Activated T-cell treated with anti-CD3 and anti-CD28 coated beads for 1 hour (primary cell): ENCODE data around the gene MARCHF3.
"Not testable (repeated sequence)": the region's sequence is repeated elsewhere in the genome, so short reads cannot be mapped to it uniquely, and the experiment has no call there.

Experiments used
- DNase-seq: peaks from one replicate; pipeline ENCODE4 v3.0.0-alpha.2; 2020; ENCODE audit warnings: low read depth

Gene MARCHF3, protein sequence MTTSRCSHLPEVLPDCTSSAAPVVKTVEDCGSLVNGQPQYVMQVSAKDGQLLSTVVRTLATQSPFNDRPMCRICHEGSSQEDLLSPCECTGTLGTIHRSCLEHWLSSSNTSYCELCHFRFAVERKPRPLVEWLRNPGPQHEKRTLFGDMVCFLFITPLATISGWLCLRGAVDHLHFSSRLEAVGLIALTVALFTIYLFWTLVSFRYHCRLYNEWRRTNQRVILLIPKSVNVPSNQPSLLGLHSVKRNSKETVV

DNA sequence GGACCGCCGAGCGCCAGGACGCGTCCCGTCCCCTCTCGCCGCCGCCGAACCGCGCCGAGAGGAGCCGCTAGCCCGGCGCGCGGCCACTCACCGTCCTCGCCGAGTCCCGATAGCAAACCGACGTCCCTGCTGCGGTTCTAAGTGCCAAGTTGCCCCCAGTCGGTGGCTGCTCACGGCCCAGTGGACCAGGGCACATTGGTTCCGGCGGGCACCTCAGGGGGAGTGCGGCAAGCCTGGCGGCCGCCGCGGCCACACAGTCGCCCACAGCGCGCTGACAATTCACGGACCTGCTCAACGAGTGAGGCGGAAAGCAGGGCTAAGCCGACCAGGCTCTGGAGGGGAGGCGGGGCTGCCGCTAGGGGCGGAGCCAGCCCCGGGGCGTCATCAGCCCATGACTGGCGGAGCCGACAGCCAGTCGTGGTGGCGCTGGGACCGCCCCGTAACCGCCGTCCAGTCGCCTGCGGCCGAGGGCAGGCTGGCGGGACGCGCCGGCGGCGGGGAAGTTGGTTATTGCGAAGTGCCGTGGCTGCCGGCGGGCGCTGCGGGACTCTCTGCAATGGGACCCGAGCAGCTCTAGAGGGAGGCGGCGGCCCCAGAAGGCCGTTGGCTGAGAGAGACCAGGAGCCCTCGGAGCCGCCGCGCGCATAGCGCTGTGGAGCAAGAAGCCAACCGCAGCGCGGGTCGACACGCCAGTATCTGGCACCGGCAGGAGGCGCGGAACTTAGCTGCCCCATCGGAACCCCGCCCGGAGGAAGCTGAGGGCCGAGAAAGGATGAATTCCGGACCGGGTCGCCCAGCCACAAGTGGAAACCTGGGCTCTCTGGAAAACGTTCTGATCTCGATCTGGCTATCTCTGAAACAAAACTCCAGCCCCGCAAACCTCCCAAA lies at the start of gene MARCHF3:
Gene MARCHF3 (minus strand): TSS at position 300 of the 888 bp plus-strand sequence. CDS start 112,387 bp downstream, outside the sequence.
- peak; percentile 85 for DNase-seq

DNA sequence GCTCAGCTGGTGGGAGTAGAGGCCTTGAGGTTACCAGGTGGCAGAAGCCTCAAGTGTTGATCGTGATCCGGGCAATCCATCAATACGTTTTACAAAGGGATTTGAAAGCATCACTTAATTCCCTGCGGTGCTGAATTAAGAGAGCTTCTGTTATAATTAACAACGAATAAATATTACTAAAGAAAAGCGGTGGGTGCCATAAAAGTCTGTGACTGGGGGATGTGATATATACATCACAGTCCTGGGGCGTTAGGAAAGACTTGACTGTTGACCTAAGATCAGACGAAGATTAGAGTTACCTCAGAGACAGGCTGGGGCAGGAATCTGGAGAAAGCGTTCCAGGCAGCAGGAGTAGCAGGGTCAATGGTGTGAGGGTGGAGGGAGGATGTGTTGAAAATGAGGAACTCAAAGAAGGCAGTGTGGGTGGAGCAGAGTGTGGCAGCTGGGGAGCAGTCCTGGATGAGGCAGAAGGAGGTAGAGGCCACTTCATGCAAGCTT lies 49.7 kb upstream of the MARCHF3 start:
- no peak for DNase-seq

DNA sequence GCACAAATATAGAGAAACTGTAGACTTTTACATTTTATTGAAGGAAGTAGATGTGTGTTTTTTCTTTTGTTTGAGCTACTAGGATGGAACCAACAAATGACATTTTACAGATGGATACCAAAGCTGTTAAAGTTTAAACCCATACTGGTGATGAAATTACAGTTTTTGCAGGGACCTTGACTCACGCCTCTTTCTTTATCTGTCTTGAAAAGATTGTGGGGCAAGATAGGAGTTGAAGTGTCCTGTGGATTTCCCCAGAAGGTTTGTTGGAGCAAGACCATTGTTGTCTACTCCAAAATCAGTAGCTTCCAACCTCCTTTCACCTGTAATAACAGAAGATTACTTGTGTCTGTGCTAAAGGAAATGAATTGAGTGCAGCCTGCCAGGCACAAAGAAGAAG lies 47.0 kb upstream of the MARCHF3 start:
- DNase-seq, result no peak

DNA sequence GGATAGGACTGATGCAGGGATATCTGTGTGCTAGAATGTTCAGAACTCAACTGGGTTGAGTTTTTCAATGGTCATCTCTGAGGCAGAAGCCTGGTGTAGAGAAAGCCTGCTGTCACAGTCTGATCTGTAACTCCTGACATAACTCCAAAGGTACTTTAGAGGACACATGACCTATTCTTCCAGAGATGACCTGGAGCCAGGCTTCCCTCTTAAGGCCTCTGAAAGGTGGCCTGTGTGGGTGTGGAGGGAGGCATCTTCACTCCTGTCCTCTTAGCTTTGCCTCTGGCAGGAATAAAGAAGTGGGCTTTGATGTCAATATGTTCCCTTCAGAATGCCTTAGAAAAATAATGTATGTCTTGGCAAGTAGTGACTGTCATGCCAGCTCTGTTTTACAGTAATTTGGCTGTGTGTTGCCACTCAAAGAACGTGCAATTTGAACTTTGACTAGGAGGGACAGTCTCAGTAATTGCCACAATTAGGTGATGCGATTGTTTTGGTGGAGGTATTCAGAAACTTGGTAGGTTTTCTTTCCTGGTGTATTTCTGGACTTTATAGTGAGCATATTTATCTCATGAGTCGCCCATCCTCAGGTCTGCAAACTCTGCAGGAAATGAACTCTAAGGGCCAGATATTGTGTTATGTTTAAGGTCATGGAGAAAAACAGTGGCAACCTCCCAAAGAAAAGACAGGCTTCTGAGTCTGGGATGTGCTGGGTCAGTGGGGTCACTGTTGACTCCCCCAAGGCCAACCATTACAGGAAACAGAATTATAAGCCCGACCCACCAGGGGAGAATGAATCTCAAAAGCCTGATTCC lies 46.2 kb upstream of the MARCHF3 start:
- no peak for DNase-seq

DNA sequence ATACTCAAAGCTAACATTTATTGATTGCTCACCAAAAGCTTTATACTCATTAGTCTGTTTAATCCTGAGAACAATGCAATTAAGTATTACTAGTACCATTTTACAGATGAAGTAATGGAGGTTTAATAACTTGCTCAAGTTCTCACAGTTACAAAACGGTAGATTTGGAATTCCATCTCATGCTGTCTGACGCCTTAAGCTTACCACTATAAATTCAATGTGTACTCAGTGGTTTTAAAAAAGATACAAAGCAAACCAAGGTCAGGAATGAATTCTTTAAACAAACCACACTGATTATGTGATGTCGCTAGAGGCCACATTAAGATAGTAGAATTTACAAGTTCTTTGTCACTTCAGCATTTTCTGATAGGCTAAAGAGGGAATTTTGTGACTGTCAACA lies 44.1 kb upstream of the MARCHF3 start:
- DNase-seq, result no peak

DNA sequence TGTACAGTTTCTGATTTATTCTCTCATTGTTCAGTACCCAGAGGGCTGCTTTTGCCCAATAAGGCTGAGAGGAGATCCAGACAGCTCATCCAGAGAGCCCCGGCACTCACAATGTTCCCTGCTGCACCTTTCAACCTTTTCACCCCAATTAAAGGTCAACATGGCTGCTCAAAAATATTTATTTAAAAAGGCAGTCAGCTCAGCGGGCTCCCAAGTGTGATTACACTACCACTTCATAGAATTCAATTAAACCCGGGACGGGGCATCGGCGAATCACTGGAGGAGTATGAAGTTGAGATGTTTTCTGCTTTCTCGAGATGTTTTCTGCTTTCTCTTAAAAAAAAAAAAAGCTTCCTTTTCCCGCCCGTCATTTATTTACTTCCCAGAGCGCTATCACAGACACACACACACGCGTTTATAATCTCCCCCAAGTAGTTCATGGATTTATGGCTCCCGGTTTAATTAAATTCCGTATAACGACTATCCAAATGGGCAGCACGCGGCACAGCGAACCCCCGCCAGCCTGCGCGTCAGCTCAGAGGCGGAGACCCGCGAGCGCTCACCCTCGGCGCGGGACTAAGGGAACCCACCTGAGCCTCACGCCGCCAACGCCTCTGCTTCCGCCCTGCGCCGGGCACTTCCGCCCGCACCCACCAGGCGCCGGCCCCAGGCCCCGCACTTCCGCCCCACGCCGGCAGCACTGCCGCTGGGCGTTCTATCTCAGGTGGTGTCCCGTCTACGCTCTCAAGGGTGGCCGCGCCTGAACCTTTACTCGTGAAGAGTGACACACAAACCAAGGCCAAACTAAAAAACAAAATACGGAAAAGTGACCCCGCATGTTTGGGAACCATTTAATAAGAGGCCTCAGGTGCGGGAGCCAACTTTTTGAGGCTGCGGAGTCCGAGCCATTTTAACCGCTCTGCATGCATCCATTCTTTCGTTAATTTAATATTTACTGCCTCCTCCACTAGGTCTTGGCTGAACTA lies 42.8 kb upstream of the MARCHF3 start, which contains the start of gene C5orf63:
Gene C5orf63 (minus strand): TSS at position 642 of the 986 bp plus-strand sequence. CDS start 14,507 bp downstream, outside the sequence.
- DNase-seq, result peak; percentile 28

DNA sequence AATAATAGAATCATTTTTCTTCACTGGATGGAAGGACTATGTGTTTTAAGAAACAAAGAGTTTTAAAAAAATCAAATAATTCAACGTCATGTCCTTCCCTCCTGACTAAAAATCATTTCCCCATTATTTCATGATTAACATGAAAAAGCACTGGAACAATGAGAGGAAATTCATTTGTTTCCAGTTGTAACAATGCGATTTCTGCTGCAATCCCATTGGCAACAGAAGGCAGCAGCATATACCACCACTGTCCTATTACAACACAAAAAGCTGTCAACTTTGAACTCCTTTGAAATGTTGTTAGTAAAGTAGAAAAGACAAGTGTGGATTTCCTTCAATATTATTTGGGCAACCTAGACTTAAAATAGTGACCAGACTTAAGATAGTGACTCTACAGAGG lies 39.9 kb upstream of the MARCHF3 start:
- no peak for DNase-seq

DNA sequence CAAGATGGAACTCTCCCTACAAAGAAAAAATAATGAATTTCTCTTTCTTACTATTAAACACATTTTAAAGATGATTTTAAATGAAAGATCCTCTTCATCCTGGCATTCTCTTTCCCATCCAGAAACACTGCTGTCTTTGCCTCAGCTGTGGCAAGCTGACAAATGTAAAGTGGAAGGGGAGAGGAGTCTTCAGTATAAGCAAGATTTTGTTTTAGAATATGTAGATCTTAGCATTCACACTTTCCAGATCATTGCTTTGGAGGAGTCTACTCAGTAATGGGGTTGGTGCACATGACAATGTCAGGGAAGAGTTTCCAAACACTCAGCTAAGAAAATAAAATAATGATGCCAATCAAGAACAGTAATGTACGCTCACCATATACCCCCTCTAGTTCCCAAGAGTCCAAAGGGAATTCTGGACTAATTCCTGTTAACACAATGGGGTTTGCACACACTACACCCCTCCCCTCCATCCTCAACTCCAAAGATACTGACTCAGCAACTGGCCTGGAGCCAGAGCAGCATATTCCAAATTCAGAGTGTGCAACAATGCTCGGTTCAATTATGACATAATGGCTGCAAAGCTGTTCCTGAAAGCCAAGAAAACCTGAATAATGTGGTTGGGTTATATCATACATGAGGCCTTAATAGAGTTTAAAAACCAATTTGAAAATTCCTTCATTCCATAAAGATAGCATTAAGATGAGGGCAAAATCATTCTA lies 38.3 kb upstream of the MARCHF3 start:
- DNase-seq, result no peak

DNA sequence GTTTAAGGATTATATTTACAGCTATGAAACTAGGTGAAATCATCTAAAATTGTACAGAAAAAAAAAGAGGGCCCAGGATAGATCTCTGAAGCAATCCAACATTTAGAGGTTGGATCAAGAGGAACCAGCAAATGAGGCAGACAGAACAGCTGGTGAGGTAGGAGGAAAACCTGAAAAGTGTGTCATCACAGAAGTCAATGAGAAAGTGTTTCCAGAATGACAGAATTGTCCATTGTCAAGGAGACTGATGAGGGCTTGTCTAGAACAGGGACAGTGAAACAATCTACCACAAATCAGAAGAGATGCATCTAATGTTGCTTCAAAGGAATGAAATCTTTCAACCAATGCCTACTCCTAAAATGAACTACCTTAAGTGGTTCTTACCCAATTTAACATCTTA lies 36.4 kb upstream of the MARCHF3 start:
- DNase-seq, result no peak

DNA sequence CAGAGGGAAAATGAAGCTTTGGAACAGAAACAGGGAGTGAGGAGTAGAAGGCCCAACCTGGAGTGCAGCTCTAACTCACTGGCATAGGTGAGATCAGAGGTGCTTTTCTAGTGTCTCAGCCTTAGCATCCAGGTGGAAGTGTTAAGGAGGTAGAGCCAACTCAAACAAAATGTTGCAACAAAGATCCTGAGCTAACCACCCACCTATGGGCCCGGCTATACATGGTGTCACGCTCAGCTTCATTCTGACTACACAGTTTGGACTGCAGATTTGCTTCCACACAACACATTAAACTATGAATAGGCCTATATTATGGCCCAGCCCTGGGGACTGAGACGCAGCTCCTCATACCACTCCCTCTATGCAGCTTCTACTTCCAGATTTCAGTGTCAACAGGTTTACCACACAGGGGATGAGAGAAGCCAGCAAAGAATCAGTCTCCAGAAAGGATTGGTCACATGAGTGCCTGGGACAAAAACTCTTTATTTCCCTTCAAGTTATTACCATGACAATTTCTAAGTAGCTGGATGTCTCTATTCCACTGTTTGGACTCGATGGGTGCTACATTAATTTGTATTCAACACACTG lies 34.0 kb upstream of the MARCHF3 start:
- DNase-seq, result no peak

DNA sequence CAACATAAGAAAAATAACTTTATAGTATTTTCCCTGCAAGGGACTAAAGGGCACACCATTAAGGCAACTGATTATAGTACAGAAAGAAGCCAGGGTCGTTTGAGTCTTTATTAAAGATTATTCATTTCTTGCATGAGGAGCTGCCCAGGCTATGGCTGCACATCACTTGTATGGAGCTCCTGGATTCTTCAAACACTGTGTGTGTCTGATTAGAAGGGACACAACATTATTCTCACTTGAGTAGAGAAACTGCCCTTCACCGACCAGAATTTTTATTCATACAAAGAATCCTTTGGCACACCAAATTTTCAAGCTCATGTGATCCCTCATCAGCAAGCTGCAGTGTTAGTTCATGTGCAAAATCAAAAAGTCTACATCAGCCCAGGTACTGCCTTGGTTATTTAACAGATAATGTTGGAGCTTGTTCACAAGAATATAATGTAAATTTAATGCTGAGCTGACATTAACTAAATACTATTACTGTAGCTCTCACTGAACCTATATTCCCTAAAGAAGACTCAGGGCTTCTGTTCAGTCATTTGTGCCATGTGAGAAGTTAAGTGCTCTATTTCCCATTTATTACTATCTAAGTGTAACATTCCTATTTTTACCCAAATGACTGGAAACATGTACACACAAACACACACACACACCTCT lies 33.0 kb upstream of the MARCHF3 start:
- no peak for DNase-seq

DNA sequence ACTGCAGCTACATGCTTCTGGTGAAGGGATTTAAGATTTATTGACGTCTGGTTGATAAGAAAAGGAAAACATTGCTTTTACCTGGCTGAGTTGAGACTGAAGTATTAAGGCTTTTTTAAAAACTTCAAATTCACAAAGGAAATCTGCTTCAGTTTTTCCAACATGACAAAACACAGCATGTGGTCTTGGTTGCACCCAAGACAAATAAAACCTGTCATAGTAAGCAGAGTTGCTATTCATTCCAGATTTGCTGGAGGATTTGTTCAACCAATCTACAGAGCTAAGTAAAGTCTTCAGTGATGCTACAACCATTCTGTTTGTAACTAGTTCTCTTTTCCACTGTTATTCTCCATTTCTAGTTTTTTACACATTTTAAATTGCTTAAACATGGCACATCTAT lies 31.6 kb upstream of the MARCHF3 start:
- no peak for DNase-seq

DNA sequence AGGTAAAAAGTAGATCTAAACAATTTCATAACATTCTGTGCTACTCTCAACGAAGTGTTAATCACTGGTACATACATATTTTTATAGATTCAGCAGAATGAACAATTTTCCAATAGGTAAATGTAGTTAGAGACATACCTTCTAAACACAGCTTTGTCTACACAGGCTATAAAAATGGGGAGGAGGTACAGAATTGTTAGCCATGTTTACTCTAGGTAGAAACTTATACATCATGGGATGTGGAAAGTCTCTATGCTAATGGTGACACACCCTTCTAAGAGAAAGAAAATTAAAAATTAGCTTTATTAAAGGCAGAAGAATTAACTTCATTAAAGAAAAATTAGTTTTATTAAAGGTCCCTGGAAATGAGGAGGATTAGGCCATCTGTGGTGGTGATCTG lies 31.2 kb upstream of the MARCHF3 start:
- DNase-seq, result no peak

DNA sequence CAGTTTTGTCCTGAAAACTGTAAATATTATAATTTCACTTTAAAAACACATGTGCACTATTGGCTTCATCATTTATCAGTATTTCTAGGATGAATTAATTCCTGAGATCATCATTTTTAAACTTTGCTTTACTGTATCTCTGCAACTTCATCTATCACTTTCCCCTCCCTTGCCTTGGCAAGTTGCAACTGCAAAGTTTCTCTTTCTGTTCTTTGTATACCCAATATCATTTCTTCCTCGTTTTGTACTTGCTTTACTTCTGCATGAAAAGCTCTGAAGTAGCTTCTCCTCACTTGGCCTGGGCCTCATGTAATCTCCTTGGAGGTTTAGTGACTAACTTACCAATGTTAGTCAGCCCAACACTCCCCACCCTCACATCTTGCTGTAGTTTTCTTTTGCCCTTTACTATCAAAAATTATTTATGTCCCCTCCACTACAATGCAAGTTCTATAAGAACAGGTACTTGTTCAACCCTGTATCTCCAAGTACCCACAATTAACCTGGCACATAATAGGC lies 30.2 kb upstream of the MARCHF3 start:
- no peak for DNase-seq

DNA sequence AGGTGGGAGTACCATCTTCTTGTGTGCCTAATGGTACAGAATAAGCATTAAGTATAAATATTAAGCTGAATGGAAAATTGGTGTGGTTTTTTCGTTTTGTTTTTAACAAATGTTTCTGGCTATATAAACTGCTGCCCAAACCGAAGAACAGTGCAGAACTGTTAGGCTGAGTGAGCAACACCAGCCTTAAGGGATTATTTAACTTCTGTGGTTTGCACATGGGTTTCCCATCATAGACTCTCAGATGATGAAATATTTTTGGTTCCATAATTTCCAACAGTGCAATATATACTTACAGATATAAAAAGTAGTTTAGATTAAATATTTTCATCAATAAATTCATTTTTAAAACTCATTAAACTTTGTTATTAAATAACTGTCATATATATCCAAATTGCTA lies 26.5 kb upstream of the MARCHF3 start:
- DNase-seq, result no peak

DNA sequence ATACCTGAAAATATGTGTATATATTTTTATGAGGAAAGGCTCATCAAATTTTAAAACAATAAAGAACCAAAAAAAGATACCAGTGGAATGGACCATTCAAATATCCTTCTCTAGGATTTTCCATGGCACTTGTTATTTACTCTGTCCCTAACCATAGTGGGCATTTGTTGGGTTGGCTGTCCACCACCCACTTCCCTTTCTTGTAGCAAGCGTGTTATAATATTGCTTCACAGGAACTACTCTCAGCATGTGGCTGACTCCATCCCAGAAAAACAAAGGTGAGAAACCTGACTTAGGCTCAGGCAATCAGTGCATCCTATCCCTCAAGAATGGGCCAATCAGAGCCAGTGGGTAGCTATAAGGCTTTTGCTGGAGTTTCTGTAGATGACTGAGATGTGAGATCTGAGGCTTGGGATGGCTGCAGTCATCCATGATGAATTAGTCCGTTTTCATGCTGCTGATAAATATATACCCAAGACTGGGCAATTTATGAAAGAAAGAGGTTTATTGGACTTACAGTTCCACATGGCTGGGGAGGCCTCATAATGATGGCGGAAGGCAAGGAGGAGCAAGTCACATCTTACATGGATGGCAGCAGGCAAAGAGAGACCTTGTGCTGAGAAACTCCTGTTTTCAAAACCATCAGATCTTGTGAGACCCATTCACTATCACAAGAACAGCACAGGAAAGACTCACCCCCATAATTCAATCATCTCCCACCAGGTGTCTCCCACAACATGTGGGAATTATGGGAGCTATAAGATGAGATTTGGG lies 25.7 kb upstream of the MARCHF3 start:
- no peak for DNase-seq

DNA sequence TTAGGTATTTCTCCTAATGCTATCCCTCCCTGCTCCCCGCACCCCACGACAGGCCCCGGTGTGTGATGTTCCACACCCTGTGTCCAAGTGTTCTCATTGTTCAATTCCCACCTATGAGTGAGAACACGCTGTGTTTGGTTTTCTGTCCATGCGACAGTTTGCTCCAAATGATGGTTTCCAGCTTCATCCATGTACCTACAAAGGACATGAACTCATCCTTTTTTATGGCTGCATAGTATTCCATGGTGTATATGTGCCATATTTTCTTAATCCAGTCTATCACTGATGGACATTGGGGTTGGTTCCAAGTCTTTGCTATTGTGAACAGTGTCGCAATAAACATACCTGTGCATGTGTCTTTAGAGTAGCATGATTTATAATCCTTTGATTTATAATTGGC lies 23.2 kb upstream of the MARCHF3 start:
- DNase-seq, result not testable (repeated sequence)

DNA sequence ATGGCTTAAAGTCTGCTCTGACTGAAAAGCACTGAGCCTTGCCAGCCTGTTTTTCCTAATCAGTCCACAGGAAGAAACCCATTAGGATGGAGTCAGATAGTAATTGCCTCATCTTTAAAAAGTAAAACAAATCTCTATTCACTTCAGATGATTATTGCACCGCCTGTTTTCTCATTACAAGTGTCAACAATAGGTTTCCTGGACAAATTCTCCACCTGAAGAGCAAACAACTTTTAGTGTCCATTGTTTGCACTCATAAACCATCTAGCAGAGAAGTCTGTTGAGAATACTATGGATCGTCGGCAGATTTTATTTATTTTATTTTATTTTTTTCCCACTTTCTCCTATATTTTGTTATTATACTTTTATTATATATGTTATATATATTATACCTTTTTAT lies 22.7 kb upstream of the MARCHF3 start:
- DNase-seq, result no peak
